Measurements from ENCODE around the gene TGFB1I1.

Gene TGFB1I1

GRCh38 chr16:31484491-31485171 is 12.7 kb downstream of the TGFB1I1 start:
- ChIA-PET POLR2A (interaction anchor here (0.9 kb wide), 1 partner anchor 10 kb away, joined by 3 read pairs; no protein-coding TSS in a partner anchor), CTCF (interaction anchor here (1.0 kb wide), 1 partner anchor 12 kb away, joined by 3 read pairs; no protein-coding TSS in a partner anchor)
- TF ChIP-seq CTCF (IDR thresholded peaks at IDR 0.05; ENCODE audit: insufficient read depth, low read length, missing control alignments) = no peak
- H3K4me3 ChIP-seq (ENCODE audit: low read depth, low read length) = no peak overlapping the region
- DNase-seq (ENCODE audit: low read depth, low spot score) = no peak

- ChIA-PET CTCF (interaction anchor here (1.0 to 2.8 kb wide), 3 partner anchors 11 to 25 kb away, joined by 3 to 11 read pairs (median 10); partner anchors contain the start of gene ARMC5), POLR2A (interaction anchor here (0.9 to 1.0 kb wide), 2 partner anchors 11 to 25 kb away, joined by 3 read pairs; no protein-coding TSS in a partner anchor)
- H3K4me3 ChIP-seq (ENCODE audit: low read depth, low read length) = no peak overlapping the region
- no peak for TF ChIP-seq CTCF (IDR thresholded peaks at IDR 0.05; ENCODE audit: insufficient read depth, low read length, missing control alignments)
- no peak for DNase-seq (ENCODE audit: low read depth, low spot score)
Measured at GRCh38 chr16:31485571-31485970, 13.6 kb downstream of the TGFB1I1 start.

- no peak for DNase-seq (ENCODE audit: low read depth, low spot score)
- no peak overlapping the region for H3K4me3 ChIP-seq (ENCODE audit: low read depth, low read length)
- no peak for TF ChIP-seq CTCF (IDR thresholded peaks at IDR 0.05; ENCODE audit: insufficient read depth, low read length, missing control alignments)
- ChIA-PET CTCF (interaction anchor here (1.5 to 2.8 kb wide), 3 partner anchors 11 to 383 kb away, joined by 4 to 11 read pairs (median 10); partner anchors contain the start of gene ARMC5), POLR2A (interaction anchor here (1.0 kb wide), 1 partner anchor 24 kb away, joined by 3 read pairs; no protein-coding TSS in a partner anchor)
Measured at GRCh38 chr16:31486045-31486444, 14.1 kb downstream of the TGFB1I1 start.

- H3K4me3 ChIP-seq (ENCODE audit: low read depth, low read length) = peak overlapping the region; percentile 55
- ChIA-PET POLR2A (interaction anchor here (1.1 to 2.4 kb wide), 3 partner anchors 13 to 226 kb away, joined by 4 to 8 read pairs (median 5); partner anchors contain the start of gene RUSF1), CTCF (interaction anchor here (1.5 to 2.8 kb wide), 3 partner anchors 12 to 381 kb away, joined by 4 to 11 read pairs (median 10); partner anchors contain the start of gene ARMC5)
- DNase-seq (ENCODE audit: low read depth, low spot score) = no peak
- no peak for TF ChIP-seq CTCF (IDR thresholded peaks at IDR 0.05; ENCODE audit: insufficient read depth, low read length, missing control alignments)
Measured at GRCh38 chr16:31487071-31487719, 15.2 kb downstream of the TGFB1I1 start.

GRCh38 chr16:31487720-31488467 is 15.9 kb downstream of the TGFB1I1 start:
- CTCF ChIA-PET = interaction anchor here (1.3 to 2.8 kb wide), 4 partner anchors 9 to 381 kb away, joined by 4 to 11 read pairs (median 7); partner anchors contain the start of gene ARMC5
- peak overlapping the region; percentile 55 for H3K4me3 ChIP-seq (ENCODE audit: low read depth, low read length)
- POLR2A ChIA-PET = interaction anchor here (1.1 to 2.4 kb wide), 5 partner anchors 13 to 225 kb away, joined by 4 to 8 read pairs (median 6); partner anchors contain the start of gene RUSF1
- DNase-seq (ENCODE audit: low read depth, low spot score) = no peak
- TF ChIP-seq CTCF (IDR thresholded peaks at IDR 0.05; ENCODE audit: insufficient read depth, low read length, missing control alignments) = no peak

Data from AG04449 (cell line).